Uterus (tissue), 2 donors: Measurements from ENCODE around the gene EGLN2.

Source experiments
- POLR2A ChIP-seq, 2 donors: fragments of 450-650 bp; IDR thresholded peaks; one replicate each; pipeline ENCODE4 v1.6.1; 2016; ENCODE audit warnings: antibody characterized with exemption in 2 of 2, mild to moderate bottlenecking in 1 of 2, moderate library complexity in 1 of 2
- TF ChIP-seq, protein P1 (sequence below), 4 experiments: fragments of 200-600 bp in 2 of 4; fragments of 450-650 bp in 2 of 4; sonication (generic) in 2 of 4; IDR thresholded peaks; one replicate each; pipeline ENCODE4 v1.5.1; 2016 to 2019; ENCODE audit warnings: antibody characterized with exemption in 4 of 4, mild to moderate bottlenecking in 2 of 4, moderate library complexity in 1 of 4

DNA sequence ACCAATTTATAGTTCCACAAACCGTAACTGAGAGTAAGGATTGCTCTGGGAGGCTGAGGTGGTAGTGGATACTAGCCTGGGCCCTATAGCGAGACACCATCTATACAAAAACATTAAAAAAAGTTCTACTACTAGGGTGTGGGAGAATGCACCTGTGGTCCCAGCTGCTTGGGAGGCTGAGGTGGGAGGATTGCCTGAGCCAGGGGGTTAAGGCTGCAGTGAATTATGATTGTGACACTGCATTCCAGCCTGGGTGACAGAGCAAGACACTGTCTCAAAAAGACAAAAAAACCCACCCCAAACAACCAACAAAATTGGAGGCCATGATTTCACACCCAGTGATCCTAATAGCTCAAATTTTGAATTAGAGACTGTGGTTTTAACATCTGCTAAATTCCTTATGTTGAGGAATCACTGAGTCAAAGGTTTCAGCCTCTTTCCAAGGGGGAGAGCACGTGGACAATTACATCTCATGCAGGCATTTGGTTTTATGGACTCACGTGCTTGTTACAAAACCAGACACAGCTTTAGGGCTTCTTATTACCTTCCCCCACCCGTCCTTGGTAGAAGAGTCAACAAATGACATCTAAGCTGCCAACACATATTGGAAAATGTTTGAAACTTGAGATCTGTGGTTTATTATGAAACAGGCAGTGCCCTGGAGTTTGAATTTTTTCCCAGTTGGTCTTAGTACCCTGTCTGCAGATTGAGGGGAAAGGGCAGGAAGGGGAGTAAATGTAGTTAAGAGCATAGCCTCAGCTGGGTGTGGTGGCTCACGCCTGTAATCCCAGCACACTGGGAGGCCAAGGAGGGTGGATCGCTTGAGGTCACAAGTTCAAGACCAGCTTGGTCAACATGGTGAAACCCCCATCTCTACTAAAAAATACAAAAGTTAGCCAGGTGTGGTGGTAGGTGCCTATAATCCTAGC lies 32.8 kb downstream of the EGLN2 start:
- TF ChIP-seq, protein P1, sequence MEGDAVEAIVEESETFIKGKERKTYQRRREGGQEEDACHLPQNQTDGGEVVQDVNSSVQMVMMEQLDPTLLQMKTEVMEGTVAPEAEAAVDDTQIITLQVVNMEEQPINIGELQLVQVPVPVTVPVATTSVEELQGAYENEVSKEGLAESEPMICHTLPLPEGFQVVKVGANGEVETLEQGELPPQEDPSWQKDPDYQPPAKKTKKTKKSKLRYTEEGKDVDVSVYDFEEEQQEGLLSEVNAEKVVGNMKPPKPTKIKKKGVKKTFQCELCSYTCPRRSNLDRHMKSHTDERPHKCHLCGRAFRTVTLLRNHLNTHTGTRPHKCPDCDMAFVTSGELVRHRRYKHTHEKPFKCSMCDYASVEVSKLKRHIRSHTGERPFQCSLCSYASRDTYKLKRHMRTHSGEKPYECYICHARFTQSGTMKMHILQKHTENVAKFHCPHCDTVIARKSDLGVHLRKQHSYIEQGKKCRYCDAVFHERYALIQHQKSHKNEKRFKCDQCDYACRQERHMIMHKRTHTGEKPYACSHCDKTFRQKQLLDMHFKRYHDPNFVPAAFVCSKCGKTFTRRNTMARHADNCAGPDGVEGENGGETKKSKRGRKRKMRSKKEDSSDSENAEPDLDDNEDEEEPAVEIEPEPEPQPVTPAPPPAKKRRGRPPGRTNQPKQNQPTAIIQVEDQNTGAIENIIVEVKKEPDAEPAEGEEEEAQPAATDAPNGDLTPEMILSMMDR (IDR thresholded peaks at IDR 0.05) = no peak
- TF ChIP-seq POLR2A (IDR thresholded peaks at IDR 0.05) = no peak
